Measurements from ENCODE around the gene TNFAIP2. TPM values are rescaled to one million over a fixed set of nuclear protein-coding genes. Genes with fewer than 3 reads are reported as not detected.

Gene TNFAIP2
- total and polyA plus RNA-seq, 9 donors: 7.1 to 258 (median 27.4) TPM

DNA sequence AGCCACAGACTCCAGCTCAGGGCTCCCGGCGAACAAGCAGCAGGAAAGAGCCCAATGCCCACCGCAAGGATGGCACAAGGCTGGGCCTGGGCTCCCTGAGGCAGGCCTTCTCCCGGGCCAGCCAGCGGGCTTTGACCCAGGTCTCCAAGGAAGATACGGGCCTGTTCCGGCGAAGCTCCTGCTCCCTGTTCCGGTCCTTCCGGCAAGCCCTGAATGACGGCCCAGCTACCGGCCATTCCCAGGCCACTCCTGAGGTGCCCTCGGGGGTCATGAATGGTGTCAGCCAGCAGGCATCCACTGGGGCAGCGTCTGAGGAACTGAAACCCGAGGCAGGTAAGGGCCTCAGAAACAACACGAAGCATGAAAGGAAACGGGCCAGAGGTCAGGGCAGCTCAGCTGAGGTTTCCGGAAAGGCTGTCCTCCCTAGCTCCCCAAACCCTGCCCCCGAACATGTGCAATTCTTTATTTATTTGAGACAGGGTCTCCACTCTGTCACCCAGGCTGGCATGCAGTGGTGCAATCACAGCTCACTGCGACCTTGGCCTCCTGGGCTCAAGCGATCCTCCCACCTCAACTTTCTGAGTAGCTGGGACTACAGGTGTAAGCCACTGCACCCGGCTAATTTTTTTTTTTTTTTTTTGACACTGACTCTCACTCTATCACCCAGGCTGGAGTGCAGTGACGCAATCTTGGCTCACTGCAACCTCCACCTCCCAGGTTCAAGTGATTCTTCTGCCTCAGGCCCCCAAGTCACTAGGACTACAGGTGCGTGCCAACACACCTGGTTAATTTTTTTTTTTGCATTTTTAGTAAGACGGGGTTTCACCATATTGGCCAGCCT lies 22.8 kb upstream of the TNFAIP2 start:
- H3K9me3 ChIP-seq: no peaks in the 10 kb centered on the region
- H3K27ac ChIP-seq: no peak overlapping the region
- WGBS, 3 donors: 91 to 93% (median 91%) methylated on average over 25 of the region's 25 CpGs
- H3K4me3 ChIP-seq: no peak overlapping the region
- no peak for TF ChIP-seq POLR2A (IDR thresholded peaks at IDR 0.05)
- intact Hi-C loops (cut with DNase I): loop anchor here in 1 of 4 donors (5.0 kb wide), 1 partner anchor 192 kb away; no protein-coding TSS in a partner anchor
- H3K27me3 ChIP-seq: no peaks in the 10 kb centered on the region
- DNase-seq: no peak
- peaks cover 6% of the 10 kb centered on the region for H3K4me1 ChIP-seq (ENCODE audit: insufficient read depth)
- H3K36me3 ChIP-seq: no peaks in the 10 kb centered on the region

- DNase-seq: no peak
- Histone ChIP-seq H3K27ac (no peak overlapping the region), H3K4me3 (no peak overlapping the region), H3K27me3 (no peaks in the 10 kb centered on the region), H3K4me1 (ENCODE audit: insufficient read depth) (peaks cover 6% of the 10 kb centered on the region), H3K9me3 (no peaks in the 10 kb centered on the region), H3K36me3 (no peaks in the 10 kb centered on the region)
- 93 to 97% (median 96%) methylated on average over 11 of the region's 11 CpGs for WGBS, 3 donors
- intact Hi-C loops (cut with DNase I): loop anchor here in 1 of 4 donors (5.0 kb wide), 1 partner anchor 191 kb away; no protein-coding TSS in a partner anchor
- TF ChIP-seq, protein P1, sequence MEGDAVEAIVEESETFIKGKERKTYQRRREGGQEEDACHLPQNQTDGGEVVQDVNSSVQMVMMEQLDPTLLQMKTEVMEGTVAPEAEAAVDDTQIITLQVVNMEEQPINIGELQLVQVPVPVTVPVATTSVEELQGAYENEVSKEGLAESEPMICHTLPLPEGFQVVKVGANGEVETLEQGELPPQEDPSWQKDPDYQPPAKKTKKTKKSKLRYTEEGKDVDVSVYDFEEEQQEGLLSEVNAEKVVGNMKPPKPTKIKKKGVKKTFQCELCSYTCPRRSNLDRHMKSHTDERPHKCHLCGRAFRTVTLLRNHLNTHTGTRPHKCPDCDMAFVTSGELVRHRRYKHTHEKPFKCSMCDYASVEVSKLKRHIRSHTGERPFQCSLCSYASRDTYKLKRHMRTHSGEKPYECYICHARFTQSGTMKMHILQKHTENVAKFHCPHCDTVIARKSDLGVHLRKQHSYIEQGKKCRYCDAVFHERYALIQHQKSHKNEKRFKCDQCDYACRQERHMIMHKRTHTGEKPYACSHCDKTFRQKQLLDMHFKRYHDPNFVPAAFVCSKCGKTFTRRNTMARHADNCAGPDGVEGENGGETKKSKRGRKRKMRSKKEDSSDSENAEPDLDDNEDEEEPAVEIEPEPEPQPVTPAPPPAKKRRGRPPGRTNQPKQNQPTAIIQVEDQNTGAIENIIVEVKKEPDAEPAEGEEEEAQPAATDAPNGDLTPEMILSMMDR (IDR thresholded peaks at IDR 0.05): no peak
- no peak for TF ChIP-seq POLR2A (IDR thresholded peaks at IDR 0.05)
- no peak for TF ChIP-seq EP300 (IDR thresholded peaks at IDR 0.05)
These were observed 21.9 kb upstream of the TNFAIP2 start for GRCh38 chr14:103101257-103101962.

DNA sequence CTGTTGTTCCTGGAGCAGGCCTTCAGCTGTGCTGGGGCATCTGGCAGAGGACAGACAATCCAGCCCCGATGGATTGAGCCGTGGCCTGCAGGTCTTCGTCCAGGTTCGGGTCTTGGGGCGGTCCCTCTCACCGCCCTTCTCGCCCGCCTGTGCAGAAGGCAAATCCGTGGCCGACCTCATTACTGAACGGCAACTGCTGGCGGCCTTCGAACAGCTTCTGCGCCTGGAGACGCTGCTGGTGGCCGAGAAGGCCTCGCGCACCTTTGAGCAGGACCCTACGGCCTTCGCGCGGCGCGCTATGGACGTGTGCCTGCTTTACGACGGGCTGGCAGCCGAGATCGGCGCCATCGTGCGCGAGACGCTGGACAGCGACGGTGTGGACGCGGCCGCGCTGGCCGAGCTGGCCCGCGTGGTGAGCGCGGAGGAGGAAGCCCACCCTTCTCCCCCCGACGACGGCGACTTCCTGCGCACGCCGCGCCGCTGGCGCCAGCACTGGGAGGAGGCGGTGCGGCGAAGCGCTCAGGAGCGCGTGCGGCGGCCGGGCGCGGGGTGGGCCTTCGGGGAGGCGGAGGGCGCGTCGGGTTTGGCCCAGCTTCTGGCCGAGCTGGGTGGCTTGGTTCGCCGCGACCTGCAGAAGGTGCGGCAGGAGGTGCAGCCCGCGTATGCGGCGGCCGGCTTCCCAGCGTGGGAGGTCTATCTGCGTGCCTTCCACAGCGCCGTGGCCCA lies 21.1 kb upstream of the TNFAIP2 start:
- H3K27me3 ChIP-seq: no peaks in the 10 kb centered on the region
- H3K4me1 ChIP-seq (ENCODE audit: insufficient read depth): peaks cover 6% of the 10 kb centered on the region
- intact Hi-C loops (cut with DNase I): loop anchor here in 1 of 4 donors (5.0 kb wide), 1 partner anchor 190 kb away; no protein-coding TSS in a partner anchor
- H3K36me3 ChIP-seq: no peaks in the 10 kb centered on the region
- TF ChIP-seq, protein P1 (IDR thresholded peaks at IDR 0.05): no peak
- TF ChIP-seq POLR2A (IDR thresholded peaks at IDR 0.05): no peak
- no peaks in the 10 kb centered on the region for H3K9me3 ChIP-seq
- H3K4me3 ChIP-seq: no peak overlapping the region
- 20 to 34% (median 23%) methylated on average over 65 to 85 of the region's 85 CpGs for WGBS, 3 donors
- DNase-seq: no peak
- H3K27ac ChIP-seq: no peak overlapping the region

DNA sequence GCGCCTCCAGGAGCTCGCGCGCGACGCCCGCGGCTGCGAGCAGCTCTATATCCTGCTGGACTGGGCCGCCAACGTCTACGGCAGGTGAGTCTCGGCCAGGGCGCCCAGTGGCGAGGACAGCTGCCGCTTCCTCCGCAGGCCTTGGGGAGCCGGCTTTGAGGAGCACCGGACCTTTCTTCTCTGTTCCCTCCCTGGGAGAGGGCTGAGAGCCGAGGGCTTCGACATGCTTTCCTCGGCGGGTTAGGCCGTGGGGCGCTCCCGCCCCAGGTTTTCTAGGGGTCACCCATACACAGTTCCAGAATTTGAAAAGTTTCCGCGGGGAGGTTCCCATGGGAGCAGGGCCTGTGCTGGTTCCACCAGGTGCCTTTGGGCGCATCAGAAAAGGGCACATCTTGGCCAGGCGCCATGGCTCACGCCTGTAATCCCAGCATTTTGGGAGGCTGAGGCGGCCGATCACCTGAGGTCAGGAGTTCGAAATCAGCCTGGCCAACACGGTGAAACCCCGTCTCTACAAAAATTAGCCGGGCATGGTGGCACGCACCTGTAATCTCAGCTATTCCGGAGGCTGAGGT lies 20.5 kb upstream of the TNFAIP2 start:
- intact Hi-C loops (cut with DNase I): loop anchor here in 1 of 4 donors (5.0 kb wide), 1 partner anchor 190 kb away; no protein-coding TSS in a partner anchor

More for the DNA sequence above, 20.5 kb upstream of the TNFAIP2 start:
- Histone ChIP-seq H3K4me1 (ENCODE audit: insufficient read depth) (peaks cover 6% of the 10 kb centered on the region), H3K36me3 (no peaks in the 10 kb centered on the region), H3K27me3 (no peaks in the 10 kb centered on the region), H3K9me3 (no peaks in the 10 kb centered on the region), H3K27ac (no peak overlapping the region), H3K4me3 (no peak overlapping the region)
- no peak for DNase-seq
- 28 to 35% (median 32%) methylated on average over 37 to 39 of the region's 39 CpGs for WGBS, 3 donors
- TF ChIP-seq EP300 (IDR thresholded peaks at IDR 0.05) (no peak), POLR2A (IDR thresholded peaks at IDR 0.05) (no peak)
- TF ChIP-seq, protein P1 (IDR thresholded peaks at IDR 0.05): no peak

All from ovary (tissue), 9 donors.